GM12872 (cell line): ENCODE measurements around the gene TRPM8.

ENCODE experiments used
- TF ChIP-seq, protein P1 (sequence below): IDR thresholded peaks from 3 replicates; pipeline ENCODE4 v1.5.1; 2011; ENCODE audit warnings: low read depth, mild to moderate bottlenecking, low read length, moderate library complexity; ENCODE audit not compliant: insufficient read depth

TRPM8 gene

GRCh38 chr2:233977296-233977837 is 60.2 kb downstream of the TRPM8 start:
- TF ChIP-seq, protein P1, sequence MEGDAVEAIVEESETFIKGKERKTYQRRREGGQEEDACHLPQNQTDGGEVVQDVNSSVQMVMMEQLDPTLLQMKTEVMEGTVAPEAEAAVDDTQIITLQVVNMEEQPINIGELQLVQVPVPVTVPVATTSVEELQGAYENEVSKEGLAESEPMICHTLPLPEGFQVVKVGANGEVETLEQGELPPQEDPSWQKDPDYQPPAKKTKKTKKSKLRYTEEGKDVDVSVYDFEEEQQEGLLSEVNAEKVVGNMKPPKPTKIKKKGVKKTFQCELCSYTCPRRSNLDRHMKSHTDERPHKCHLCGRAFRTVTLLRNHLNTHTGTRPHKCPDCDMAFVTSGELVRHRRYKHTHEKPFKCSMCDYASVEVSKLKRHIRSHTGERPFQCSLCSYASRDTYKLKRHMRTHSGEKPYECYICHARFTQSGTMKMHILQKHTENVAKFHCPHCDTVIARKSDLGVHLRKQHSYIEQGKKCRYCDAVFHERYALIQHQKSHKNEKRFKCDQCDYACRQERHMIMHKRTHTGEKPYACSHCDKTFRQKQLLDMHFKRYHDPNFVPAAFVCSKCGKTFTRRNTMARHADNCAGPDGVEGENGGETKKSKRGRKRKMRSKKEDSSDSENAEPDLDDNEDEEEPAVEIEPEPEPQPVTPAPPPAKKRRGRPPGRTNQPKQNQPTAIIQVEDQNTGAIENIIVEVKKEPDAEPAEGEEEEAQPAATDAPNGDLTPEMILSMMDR = no peak

DNA sequence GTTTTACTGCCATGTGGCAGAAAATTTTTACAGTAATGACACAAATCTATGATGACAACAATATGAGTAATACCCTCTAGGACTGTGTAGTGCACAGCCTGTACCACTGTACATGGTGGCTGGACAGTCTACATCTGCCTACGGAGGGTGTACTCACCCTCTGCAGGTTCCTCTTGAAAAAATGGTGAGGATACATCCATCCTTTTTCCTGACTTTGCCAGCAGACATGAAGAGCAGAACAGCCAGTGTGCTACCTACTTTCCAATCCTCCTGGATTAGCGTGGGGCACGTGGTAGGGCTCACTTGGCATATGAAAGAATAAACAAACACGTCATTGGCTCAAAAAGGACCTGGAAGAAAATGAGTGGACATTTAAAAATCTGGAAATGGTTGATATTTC is 62.6 kb downstream of the TRPM8 start:
- TF ChIP-seq, protein P1 = no peak

GRCh38 chr2:233980955-233981561 is 63.9 kb downstream of the TRPM8 start:
- TF ChIP-seq, protein P1 = no peak

DNA sequence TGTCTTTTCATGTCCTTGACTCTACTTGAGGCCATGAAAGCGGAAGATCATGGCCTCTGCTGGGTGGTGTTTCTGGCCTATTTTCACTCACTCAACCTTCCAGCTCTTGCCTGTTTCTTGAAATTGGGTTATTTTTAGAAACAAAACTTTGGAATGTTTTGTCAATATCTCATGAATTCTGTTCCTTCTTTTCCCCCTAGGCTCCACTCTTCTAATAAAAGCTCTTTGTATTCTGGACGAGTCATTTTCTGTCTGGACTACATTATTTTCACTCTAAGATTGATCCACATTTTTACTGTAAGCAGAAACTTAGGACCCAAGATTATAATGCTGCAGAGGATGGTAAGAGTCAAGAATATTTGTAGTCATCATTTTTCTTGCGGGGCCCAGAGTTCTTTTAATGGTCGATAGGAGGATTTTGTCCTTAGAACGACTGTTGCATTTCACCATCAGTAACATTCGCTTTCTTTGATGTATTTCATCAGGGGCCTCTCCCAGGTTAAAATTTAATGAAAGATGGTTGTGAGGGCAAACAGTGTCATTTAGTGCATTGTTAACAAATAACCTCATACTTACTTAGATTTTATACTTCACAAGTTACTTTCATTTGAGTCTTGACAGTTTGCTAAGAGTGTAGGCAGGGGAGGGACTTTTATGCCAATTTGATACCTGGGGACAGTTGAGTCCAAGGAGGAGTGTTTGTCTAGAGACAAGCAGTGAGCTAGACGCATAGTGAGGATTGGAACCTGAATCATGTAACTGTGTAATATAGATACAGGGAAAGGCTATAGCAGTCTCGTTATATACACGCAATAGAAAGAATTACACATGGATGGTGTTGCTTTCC is 64.6 kb downstream of the TRPM8 start:
- TF ChIP-seq, protein P1 = no peak

- TF ChIP-seq, protein P1 = no peak
Measured at GRCh38 chr2:233982421-233983121, 65.4 kb downstream of the TRPM8 start.

DNA sequence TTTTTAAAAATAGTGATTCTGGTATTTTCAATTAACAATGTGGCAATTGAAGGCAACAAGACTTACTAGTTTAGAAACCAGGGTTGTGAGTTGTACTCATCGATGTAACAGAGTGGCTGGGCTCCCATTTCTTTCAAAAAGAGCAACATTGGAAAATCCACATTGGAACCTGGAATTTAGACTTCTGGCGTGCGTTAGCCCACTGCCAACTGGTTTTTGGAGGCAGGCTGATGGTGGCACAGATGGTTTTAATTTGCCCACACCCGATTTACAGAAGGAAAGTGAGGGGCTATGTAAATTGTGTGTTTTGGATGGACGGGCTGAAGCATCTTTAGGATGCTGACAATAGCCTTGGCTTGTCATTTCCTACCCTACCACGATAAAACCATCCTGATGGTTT is 66.3 kb downstream of the TRPM8 start:
- TF ChIP-seq, protein P1 = no peak

GRCh38 chr2:233988581-233988980 is 71.4 kb downstream of the TRPM8 start:
- TF ChIP-seq, protein P1 = no peak
